HCT116 (cell line): ENCODE data around the gene COPE.

Experiments used
- CEBPB ChIP-seq: IDR thresholded peaks from 2 replicates; pipeline ENCODE4 v1.6.1; 2012; ENCODE audit warnings: low read depth
- POLR2A ChIP-seq: IDR thresholded peaks from 2 replicates; pipeline ENCODE4 v1.7.0; 2011; ENCODE audit warnings: borderline replicate concordance; ENCODE audit not compliant: insufficient read depth, insufficient read length; ENCODE audit errors: extremely low read depth
- POLR2AphosphoS5 ChIP-seq: IDR thresholded peaks from 2 replicates; pipeline ENCODE4 v1.6.1; 2011; ENCODE audit warnings: mild to moderate bottlenecking, low read depth, low read length, moderate library complexity
- ZFX ChIP-seq: fragments of 450-650 bp; IDR thresholded peaks from 2 replicates; pipeline ENCODE4 v1.6.1; 2017
- ZNF274 ChIP-seq: fragments of 200-500 bp; sonication (Bioruptor generic); IDR thresholded peaks from 2 replicates; pipeline ENCODE4 v1.6.1; 2014; ENCODE audit warnings: mild to moderate bottlenecking, low read depth, low read length, inconsistent platforms
- TF ChIP-seq, protein P1 (sequence below), 3 experiments: fragments of 200-600 bp in 1 of 3; sonication (generic) in 1 of 3; IDR thresholded peaks in 2 of 3; conservative IDR thresholded peaks in 1 of 3; 2 replicates each; pipeline ENCODE4 v1.5.1; 2012 to 2017; ENCODE audit warnings: low read depth in 2 of 3, low read length in 2 of 3, antibody characterized with exemption in 1 of 3, borderline replicate concordance in 1 of 3, control low read depth in 1 of 3, mild to moderate bottlenecking in 1 of 3, mixed read lengths in 1 of 3, mixed run types in 1 of 3, moderate library complexity in 1 of 3; ENCODE audit not compliant: insufficient read depth in 1 of 3
- TF ChIP-seq, protein P2 (sequence below): IDR thresholded peaks from 2 replicates; pipeline ENCODE4 v1.6.1; 2012
- TF ChIP-seq, protein P3 (sequence below): IDR thresholded peaks from 2 replicates; pipeline ENCODE4 v1.6.1; 2012; ENCODE audit warnings: low read depth
- TF ChIP-seq, protein P4 (sequence below): IDR thresholded peaks from 2 replicates; pipeline ENCODE4 v1.6.1; 2011; ENCODE audit warnings: mild to moderate bottlenecking, low read length, moderate library complexity; ENCODE audit not compliant: insufficient replicate concordance; ENCODE audit errors: extremely low read depth

DNA sequence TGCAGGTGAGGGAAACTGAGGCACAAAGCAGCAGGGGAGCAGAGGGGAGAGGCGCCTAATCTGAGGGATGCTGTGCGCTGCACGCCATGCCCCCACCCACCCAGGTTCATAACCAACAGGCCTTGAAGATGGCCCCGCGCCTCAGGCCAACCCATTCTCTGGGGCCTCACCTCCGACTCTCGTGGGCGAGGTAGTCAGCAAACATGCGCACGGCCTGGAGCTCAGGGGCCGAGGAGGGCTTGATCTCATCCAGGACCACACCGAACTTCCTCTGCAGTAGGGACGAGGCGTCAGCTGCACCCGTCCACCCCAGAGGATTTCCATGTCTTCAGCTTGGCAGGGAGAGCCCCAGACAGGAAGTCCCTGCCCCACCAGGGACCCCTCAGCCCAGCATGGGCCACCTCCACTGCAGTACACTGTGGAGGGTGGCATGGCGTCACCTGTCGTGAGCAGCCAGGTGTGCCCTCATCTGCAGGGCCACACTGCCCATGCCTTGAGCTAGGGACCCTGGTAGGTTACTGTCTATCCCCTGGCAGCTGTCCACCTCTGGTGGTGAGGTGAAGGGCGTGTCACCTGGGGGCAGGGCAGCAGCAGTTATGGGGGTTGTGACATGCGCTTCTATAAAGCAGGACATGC is 8.3 kb downstream of the COPE start:
- TF ChIP-seq ZFX (no peak), ZNF274 (no peak), POLR2AphosphoS5 (no peak), CEBPB (no peak), POLR2A (no peak)
- TF ChIP-seq, protein P1, sequence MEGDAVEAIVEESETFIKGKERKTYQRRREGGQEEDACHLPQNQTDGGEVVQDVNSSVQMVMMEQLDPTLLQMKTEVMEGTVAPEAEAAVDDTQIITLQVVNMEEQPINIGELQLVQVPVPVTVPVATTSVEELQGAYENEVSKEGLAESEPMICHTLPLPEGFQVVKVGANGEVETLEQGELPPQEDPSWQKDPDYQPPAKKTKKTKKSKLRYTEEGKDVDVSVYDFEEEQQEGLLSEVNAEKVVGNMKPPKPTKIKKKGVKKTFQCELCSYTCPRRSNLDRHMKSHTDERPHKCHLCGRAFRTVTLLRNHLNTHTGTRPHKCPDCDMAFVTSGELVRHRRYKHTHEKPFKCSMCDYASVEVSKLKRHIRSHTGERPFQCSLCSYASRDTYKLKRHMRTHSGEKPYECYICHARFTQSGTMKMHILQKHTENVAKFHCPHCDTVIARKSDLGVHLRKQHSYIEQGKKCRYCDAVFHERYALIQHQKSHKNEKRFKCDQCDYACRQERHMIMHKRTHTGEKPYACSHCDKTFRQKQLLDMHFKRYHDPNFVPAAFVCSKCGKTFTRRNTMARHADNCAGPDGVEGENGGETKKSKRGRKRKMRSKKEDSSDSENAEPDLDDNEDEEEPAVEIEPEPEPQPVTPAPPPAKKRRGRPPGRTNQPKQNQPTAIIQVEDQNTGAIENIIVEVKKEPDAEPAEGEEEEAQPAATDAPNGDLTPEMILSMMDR (IDR thresholded peaks at IDR 0.05 in 2 of 3, conservative IDR thresholded peaks at IDR 0.05 in 1 of 3; ENCODE audit: borderline replicate concordance in 1 of 3, insufficient read depth in 1 of 3, low read depth in 2 of 3, low read length in 2 of 3), result no peak
- TF ChIP-seq, protein P2, sequence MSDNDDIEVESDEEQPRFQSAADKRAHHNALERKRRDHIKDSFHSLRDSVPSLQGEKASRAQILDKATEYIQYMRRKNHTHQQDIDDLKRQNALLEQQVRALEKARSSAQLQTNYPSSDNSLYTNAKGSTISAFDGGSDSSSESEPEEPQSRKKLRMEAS, result no peak
- TF ChIP-seq, protein P3, sequence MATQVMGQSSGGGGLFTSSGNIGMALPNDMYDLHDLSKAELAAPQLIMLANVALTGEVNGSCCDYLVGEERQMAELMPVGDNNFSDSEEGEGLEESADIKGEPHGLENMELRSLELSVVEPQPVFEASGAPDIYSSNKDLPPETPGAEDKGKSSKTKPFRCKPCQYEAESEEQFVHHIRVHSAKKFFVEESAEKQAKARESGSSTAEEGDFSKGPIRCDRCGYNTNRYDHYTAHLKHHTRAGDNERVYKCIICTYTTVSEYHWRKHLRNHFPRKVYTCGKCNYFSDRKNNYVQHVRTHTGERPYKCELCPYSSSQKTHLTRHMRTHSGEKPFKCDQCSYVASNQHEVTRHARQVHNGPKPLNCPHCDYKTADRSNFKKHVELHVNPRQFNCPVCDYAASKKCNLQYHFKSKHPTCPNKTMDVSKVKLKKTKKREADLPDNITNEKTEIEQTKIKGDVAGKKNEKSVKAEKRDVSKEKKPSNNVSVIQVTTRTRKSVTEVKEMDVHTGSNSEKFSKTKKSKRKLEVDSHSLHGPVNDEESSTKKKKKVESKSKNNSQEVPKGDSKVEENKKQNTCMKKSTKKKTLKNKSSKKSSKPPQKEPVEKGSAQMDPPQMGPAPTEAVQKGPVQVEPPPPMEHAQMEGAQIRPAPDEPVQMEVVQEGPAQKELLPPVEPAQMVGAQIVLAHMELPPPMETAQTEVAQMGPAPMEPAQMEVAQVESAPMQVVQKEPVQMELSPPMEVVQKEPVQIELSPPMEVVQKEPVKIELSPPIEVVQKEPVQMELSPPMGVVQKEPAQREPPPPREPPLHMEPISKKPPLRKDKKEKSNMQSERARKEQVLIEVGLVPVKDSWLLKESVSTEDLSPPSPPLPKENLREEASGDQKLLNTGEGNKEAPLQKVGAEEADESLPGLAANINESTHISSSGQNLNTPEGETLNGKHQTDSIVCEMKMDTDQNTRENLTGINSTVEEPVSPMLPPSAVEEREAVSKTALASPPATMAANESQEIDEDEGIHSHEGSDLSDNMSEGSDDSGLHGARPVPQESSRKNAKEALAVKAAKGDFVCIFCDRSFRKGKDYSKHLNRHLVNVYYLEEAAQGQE, result no peak
- TF ChIP-seq, protein P4, sequence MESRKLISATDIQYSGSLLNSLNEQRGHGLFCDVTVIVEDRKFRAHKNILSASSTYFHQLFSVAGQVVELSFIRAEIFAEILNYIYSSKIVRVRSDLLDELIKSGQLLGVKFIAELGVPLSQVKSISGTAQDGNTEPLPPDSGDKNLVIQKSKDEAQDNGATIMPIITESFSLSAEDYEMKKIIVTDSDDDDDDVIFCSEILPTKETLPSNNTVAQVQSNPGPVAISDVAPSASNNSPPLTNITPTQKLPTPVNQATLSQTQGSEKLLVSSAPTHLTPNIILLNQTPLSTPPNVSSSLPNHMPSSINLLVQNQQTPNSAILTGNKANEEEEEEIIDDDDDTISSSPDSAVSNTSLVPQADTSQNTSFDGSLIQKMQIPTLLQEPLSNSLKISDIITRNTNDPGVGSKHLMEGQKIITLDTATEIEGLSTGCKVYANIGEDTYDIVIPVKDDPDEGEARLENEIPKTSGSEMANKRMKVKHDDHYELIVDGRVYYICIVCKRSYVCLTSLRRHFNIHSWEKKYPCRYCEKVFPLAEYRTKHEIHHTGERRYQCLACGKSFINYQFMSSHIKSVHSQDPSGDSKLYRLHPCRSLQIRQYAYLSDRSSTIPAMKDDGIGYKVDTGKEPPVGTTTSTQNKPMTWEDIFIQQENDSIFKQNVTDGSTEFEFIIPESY, result no peak
